ENCODE measurements around the gene SCARF2.

Gene SCARF2

GRCh38 chr22:20393705-20394476 lies 43.7 kb downstream of the SCARF2 start, which contains the start of gene ZNF74 (continued):
- TF ChIP-seq ZNF704 (tag by site-specific recombination; IDR thresholded peaks at IDR 0.05) (no peak), EGR2 (tag by site-specific recombination; IDR thresholded peaks at IDR 0.05; ENCODE audit: low read depth) (peak; percentile 80), PATZ1 (tag by site-specific recombination; IDR thresholded peaks at IDR 0.05) (peak; percentile 85), ZNF341 (tag by site-specific recombination; IDR thresholded peaks at IDR 0.05; ENCODE audit: low read depth) (0 out of 2 replicates have a peak, but pooled peaks have one; percentile 29), ZNF692 (tag by site-specific recombination; IDR thresholded peaks at IDR 0.05) (peak; percentile 93), SP2 (tag by site-specific recombination; IDR thresholded peaks at IDR 0.05) (no peak), ZBTB26 (tag by site-specific recombination; optimal IDR thresholded peaks at IDR 0.05) (peak; percentile 98), ZNF776 (tag by site-specific recombination; IDR thresholded peaks at IDR 0.05; ENCODE audit: borderline replicate concordance) (no peak), ZNF501 (tag by site-specific recombination; IDR thresholded peaks at IDR 0.05) (peak; percentile 79), CTCF (tag by site-specific recombination; IDR thresholded peaks at IDR 0.05) (0 out of 2 replicates have a peak, but pooled peaks have one; percentile 11), ZNF214 (tag by site-specific recombination; IDR thresholded peaks at IDR 0.05; ENCODE audit: borderline replicate concordance) (no peak), ZNF76 (tag by site-specific recombination; IDR thresholded peaks at IDR 0.05; ENCODE audit: borderline replicate concordance, low read depth) (peak; percentile 82), ZNF114 (tag by site-specific recombination; IDR thresholded peaks at IDR 0.05) (no peak), ZBTB20 (tag by site-specific recombination; IDR thresholded peaks at IDR 0.05) (peak; percentile 79), KLF9 (tag by site-specific recombination; IDR thresholded peaks at IDR 0.05; ENCODE audit: low read depth) (peak; percentile 94), PBX3 (CRISPR knock-in tag; IDR thresholded peaks at IDR 0.05) (peak; percentile 86; the same call in 1 of the 2 replicates), ZSCAN30 (tag by site-specific recombination; IDR thresholded peaks at IDR 0.05) (0 out of 2 replicates have a peak, but pooled peaks have one; percentile 44), SP3 (tag by site-specific recombination; IDR thresholded peaks at IDR 0.05) (peak; percentile 63), ZFP41 (tag by site-specific recombination; IDR thresholded peaks at IDR 0.05; ENCODE audit: borderline replicate concordance) (no peak)

Data from HEK293 (cell line).